ENCODE data around the gene CMKLR1.

DNA sequence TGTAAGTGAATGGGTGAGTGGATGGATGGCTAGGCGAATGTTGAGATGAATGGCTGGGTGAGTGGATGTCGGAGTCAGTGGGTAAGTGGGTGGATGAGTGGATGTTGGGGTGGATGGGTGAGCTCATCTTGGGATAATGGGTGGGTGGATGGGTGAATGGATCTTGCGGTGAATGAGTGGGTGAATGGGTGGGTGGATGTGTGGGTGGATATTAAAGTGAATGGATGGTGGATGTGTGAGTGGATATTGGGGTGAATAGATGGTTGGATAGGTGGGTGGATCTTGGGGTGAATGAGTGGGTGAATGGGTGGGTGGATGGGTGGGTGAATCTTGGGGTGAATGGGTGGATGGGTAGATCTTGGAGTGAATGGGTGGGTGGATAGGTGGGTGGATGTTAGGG is 51.9 kb downstream of the CMKLR1 start:
- TF ChIP-seq CTCF (IDR thresholded peaks at IDR 0.05; ENCODE audit: low read length) (no peak), EZH2 (optimal IDR thresholded peaks at IDR 0.05; ENCODE audit: low read depth, low read length) (no peak), EZH2phosphoT487 (IDR thresholded peaks at IDR 0.05; ENCODE audit: low read length) (no peak)

Measured in MM.1S (cell line).